SK-N-SH (cell line): ENCODE measurements around the gene ATP6V1B1. TPM values are rescaled to one million over a fixed set of nuclear protein-coding genes. Genes with fewer than 3 reads are reported as not detected.

ENCODE experiments used
- CTCF ChIA-PET: fragments of 300-600, 350-600 bp; formaldehyde crosslinking; extraction: SDS; loops from one replicate; lab custom pipeline; 2021; lab: Yijun Ruan, JAX
- POLR2A ChIA-PET: fragments of 350-600 bp; sonication (Branson Sonifier 250); formaldehyde crosslinking; extraction: SDS; loops from one replicate; lab custom pipeline; 2020; ENCODE audit warnings: antibody characterized with exemption, inconsistent platforms; lab: Yijun Ruan, JAX
- DNase-seq: peaks from one replicate; pipeline ENCODE4 v3.0.0; 2012
- H2AFZ ChIP-seq: fragments of 200-600 bp; sonication (generic); 2 replicates; pipeline ENCODE4 v1.8.1; 2016; ENCODE audit warnings: antibody characterized with exemption, mild to moderate bottlenecking, low read depth
- H3F3A ChIP-seq: fragments of 200-600 bp; sonication (generic); replicated peaks from 2 replicates; pipeline ENCODE3; 2016; ENCODE audit warnings: antibody characterized with exemption, mild to moderate bottlenecking; ENCODE audit not compliant: insufficient read depth
- H3K27ac ChIP-seq, 2 experiments: fragments of 200-500 bp in 1 of 2; fragments of 200-600 bp in 1 of 2; sonication (Bioruptor generic) in 1 of 2; sonication (generic), shearing (Covaris generic) in 1 of 2; 2 replicates each; pipeline versions ENCODE4 v1.5.1 to v1.6.1; 2014 to 2016; ENCODE audit warnings: low read depth in 2 of 2, inconsistent platforms in 1 of 2, low read length in 1 of 2, mild to moderate bottlenecking in 1 of 2, mixed read lengths in 1 of 2
- H3K27me3 ChIP-seq: fragments of 200-600 bp; sonication (generic), shearing (Covaris generic); 2 replicates; pipeline ENCODE4 v1.6.1; 2016; ENCODE audit warnings: mixed run types; ENCODE audit not compliant: insufficient read depth
- H3K36me3 ChIP-seq, 2 experiments: fragments of 200-500 bp in 1 of 2; fragments of 200-600 bp in 1 of 2; sonication (Bioruptor generic) in 1 of 2; sonication (generic) in 1 of 2; replicated peaks in 1 of 2; 2 replicates each; pipeline versions ENCODE3 to v1.5.1; 2014 to 2016; ENCODE audit warnings: low read length in 1 of 2, mild to moderate bottlenecking in 1 of 2; ENCODE audit not compliant: insufficient read depth in 2 of 2, control insufficient read depth in 1 of 2
- H3K4me1 ChIP-seq, 2 experiments: fragments of 200-500 bp in 1 of 2; fragments of 200-600 bp in 1 of 2; sonication (Bioruptor generic) in 1 of 2; sonication (generic), shearing (Covaris generic) in 1 of 2; 2 replicates each; pipeline versions ENCODE4 v1.5.1 to v1.6.1; 2014 to 2016; ENCODE audit warnings: low read depth in 1 of 2, low read length in 1 of 2, mixed run types in 1 of 2; ENCODE audit not compliant: insufficient read depth in 2 of 2, control insufficient read depth in 1 of 2
- H3K4me2 ChIP-seq: fragments of 200-600 bp; sonication (generic), shearing (Covaris generic); 2 replicates; pipeline ENCODE4 v1.6.1; 2017; ENCODE audit warnings: mixed run types
- H3K4me3 ChIP-seq, 2 experiments: fragments of 200-500 bp in 1 of 2; fragments of 200-600 bp in 1 of 2; sonication (Bioruptor generic) in 1 of 2; sonication (generic), shearing (Covaris generic) in 1 of 2; 2 replicates each; pipeline versions ENCODE4 v1.5.1 to v1.8.1; 2014 to 2016; ENCODE audit warnings: low read depth in 2 of 2, inconsistent platforms in 1 of 2, low read length in 1 of 2, mild to moderate bottlenecking in 1 of 2, mixed read lengths in 1 of 2, moderate library complexity in 1 of 2
- H3K79me2 ChIP-seq: fragments of 200-600 bp; sonication (generic); 2 replicates; pipeline ENCODE4 v1.8.1; 2017; ENCODE audit warnings: mild to moderate bottlenecking; ENCODE audit not compliant: insufficient read depth
- H3K9ac ChIP-seq: fragments of 200-600 bp; sonication (generic); 2 replicates; pipeline ENCODE4 v1.6.1; 2017; ENCODE audit warnings: mixed run types
- H3K9me2 ChIP-seq: fragments of 200-600 bp; sonication (generic); 2 replicates; pipeline ENCODE4 v1.6.1; 2017; ENCODE audit warnings: mixed run types
- H3K9me3 ChIP-seq: fragments of 200-600 bp; sonication (generic); 2 replicates; pipeline ENCODE4 v1.6.1; 2017; ENCODE audit warnings: mixed run types, mild to moderate bottlenecking, moderate library complexity
- H4K20me1 ChIP-seq: fragments of 200-600 bp; sonication (generic); 2 replicates; pipeline ENCODE4 v1.6.1; 2017; ENCODE audit warnings: mild to moderate bottlenecking, mixed run types; ENCODE audit not compliant: insufficient read depth
- CHD2 ChIP-seq: fragments of 150-350 bp; IDR thresholded peaks from 2 replicates; pipeline ENCODE4 v1.6.1; 2018; ENCODE audit warnings: low read length; ENCODE audit not compliant: partially characterized antibody
- ELF1 ChIP-seq: IDR thresholded peaks from 2 replicates; pipeline ENCODE4 v1.4.0; 2012
- EP300 ChIP-seq, 2 experiments: IDR thresholded peaks; 2 replicates each; pipeline versions ENCODE4 v1.4.0 to v1.6.1; 2012; ENCODE audit warnings: borderline replicate concordance in 1 of 2, low read depth in 1 of 2, low read length in 1 of 2
- EZH2phosphoT487 ChIP-seq: fragments of 200-600 bp; sonication (generic); IDR thresholded peaks from 2 replicates; pipeline ENCODE4 v1.6.1; 2017; ENCODE audit warnings: low read depth, mixed run types, mild to moderate bottlenecking, antibody characterized with exemption, moderate library complexity, borderline replicate concordance
- FOSL2 ChIP-seq: IDR thresholded peaks from 2 replicates; pipeline ENCODE4 v1.4.0; 2012; ENCODE audit warnings: low read depth, mild to moderate bottlenecking, moderate library complexity, borderline replicate concordance
- FOXJ3 ChIP-seq: sonication (generic); formaldehyde crosslinking; IDR thresholded peaks from 2 replicates; pipeline ENCODE4 v1.5.1; 2020; ENCODE audit warnings: mild to moderate bottlenecking, missing genetic modification reagents
- FOXM1 ChIP-seq: IDR thresholded peaks from 2 replicates; pipeline ENCODE4 v1.4.0; 2012; ENCODE audit warnings: low read depth, mild to moderate bottlenecking
- GABPA ChIP-seq: IDR thresholded peaks from 2 replicates; pipeline ENCODE4 v1.4.0; 2012; ENCODE audit warnings: low read depth, mild to moderate bottlenecking
- JUND ChIP-seq: IDR thresholded peaks from 2 replicates; pipeline ENCODE4 v1.4.0; 2012
- MEF2A ChIP-seq: IDR thresholded peaks from 2 replicates; pipeline ENCODE4 v1.4.0; 2012; ENCODE audit warnings: low read depth, borderline replicate concordance
- MXI1 ChIP-seq: IDR thresholded peaks from 2 replicates; pipeline ENCODE4 v1.6.1; 2012; ENCODE audit warnings: mild to moderate bottlenecking, low read depth, low read length, improper control_type of control experiment
- NFIC ChIP-seq: IDR thresholded peaks from 2 replicates; pipeline ENCODE4 v1.4.0; 2012; ENCODE audit warnings: borderline replicate concordance
- NRF1 ChIP-seq: IDR thresholded peaks from 2 replicates; pipeline ENCODE4 v1.6.1; 2012; ENCODE audit warnings: low read depth, mild to moderate bottlenecking, low read length
- PBX3 ChIP-seq: IDR thresholded peaks from 2 replicates; pipeline ENCODE4; 2012
- RCOR1 ChIP-seq: fragments of 150-350 bp; IDR thresholded peaks from 2 replicates; pipeline ENCODE4 v1.6.1; 2017; ENCODE audit warnings: antibody characterized with exemption, low read length
- RFX5 ChIP-seq: IDR thresholded peaks from 2 replicates; pipeline ENCODE4 v1.6.1; 2012; ENCODE audit warnings: mild to moderate bottlenecking, improper control_type of control experiment, low read length
- RXRA ChIP-seq: IDR thresholded peaks from 2 replicates; pipeline ENCODE4 v1.4.0; 2012; ENCODE audit warnings: low read depth, mild to moderate bottlenecking, borderline replicate concordance
- SIN3A ChIP-seq: IDR thresholded peaks from 2 replicates; pipeline ENCODE4 v1.6.1; 2012; ENCODE audit warnings: low read depth, mild to moderate bottlenecking, low read length, moderate library complexity, borderline replicate concordance
- SMC3 ChIP-seq: IDR thresholded peaks from 2 replicates; pipeline ENCODE4 v1.6.1; 2012; ENCODE audit warnings: low read depth, low read length, improper control_type of control experiment
- TAF1 ChIP-seq: IDR thresholded peaks from 2 replicates; pipeline ENCODE4 v1.6.1; 2012; ENCODE audit warnings: low read depth, mild to moderate bottlenecking, low read length, moderate library complexity, borderline replicate concordance
- TCF12 ChIP-seq: IDR thresholded peaks from 2 replicates; pipeline ENCODE4 v1.4.0; 2012
- TEAD4 ChIP-seq: IDR thresholded peaks from 2 replicates; pipeline ENCODE4 v1.4.0; 2012; ENCODE audit warnings: mild to moderate bottlenecking, borderline replicate concordance; ENCODE audit not compliant: insufficient read depth
- USF1 ChIP-seq: IDR thresholded peaks from 2 replicates; pipeline ENCODE4 v1.4.0; 2012; ENCODE audit warnings: low read depth, borderline replicate concordance
- ZBTB33 ChIP-seq: IDR thresholded peaks from 2 replicates; pipeline ENCODE4 v1.4.0; 2012; ENCODE audit warnings: low read depth, borderline replicate concordance
- WGBS: methylation state at CpG from one replicate; pipeline ENCODE4 v1.1.6; 2017; ENCODE audit warnings: low lambda C conversion rate; 5-methylcytosine and 5-hydroxymethylcytosine counted together
- polyA plus RNA-seq, 3 experiments: library from polyadenylated mRNA; depleted of rRNA; stranded (reverse); fragments of >200 nt; gene quantifications; 2 replicates each; pipeline ENCODE4 v1.2.3, GENCODE V29; 2012
- TF ChIP-seq, protein P1 (sequence below): fragments of 150-350 bp; IDR thresholded peaks from 2 replicates; pipeline ENCODE4 v1.6.1; 2016; ENCODE audit warnings: mild to moderate bottlenecking, low read depth, low read length
- TF ChIP-seq, protein P2 (sequence below): IDR thresholded peaks from 2 replicates; pipeline ENCODE4 v1.4.0; 2012; ENCODE audit warnings: low read depth
- TF ChIP-seq, protein P3 (sequence below): fragments of 200-600 bp; sonication (generic); IDR thresholded peaks from 2 replicates; pipeline ENCODE4 v1.6.1; 2017; ENCODE audit warnings: antibody characterized with exemption, mild to moderate bottlenecking, moderate library complexity

Gene ATP6V1B1
- polyA plus RNA-seq, 1 of the 3 experiments (the other 2 are of a cell fraction), result 4.9 TPM

- H2AFZ ChIP-seq, result 0 out of 2 replicates have a peak overlapping the region, but pooled peaks have one; percentile 59
- H3K9ac ChIP-seq, result no peak overlapping the region
- H3K36me3 ChIP-seq, result no peaks in the 10 kb centered on the region
- no peak overlapping the region for H3K4me2 ChIP-seq
- no peaks in the 10 kb centered on the region for H3K9me2 ChIP-seq
- H3K4me1 ChIP-seq, result no peaks in the 10 kb centered on the region
- POLR2A ChIA-PET, result no interaction called here
- no peaks in the 10 kb centered on the region for H3K79me2 ChIP-seq
- 37% methylated on average over 16 of the region's 16 CpGs for WGBS
- CTCF ChIA-PET, result interaction anchor here (0.6 to 15.2 kb wide), 33 partner anchors 8 to 246 kb away, joined by 3 to 211 read pairs (median 4); partner anchors contain the start of genes ATP6V1B1, CLEC4F and FIGLA
- no peaks in the 10 kb centered on the region for H3K27me3 ChIP-seq
- no peaks in the 10 kb centered on the region for H4K20me1 ChIP-seq
- H3K27ac ChIP-seq, result no peak overlapping the region
- H3F3A ChIP-seq, result no peaks in the 10 kb centered on the region
- no peaks in the 10 kb centered on the region for H3K9me3 ChIP-seq
- DNase-seq, result peak; percentile 83
- H3K4me3 ChIP-seq, result no peak overlapping the region; a peak in 1 of 4 replicates
- TF ChIP-seq PBX3, result no peak
- no peak for TF ChIP-seq GABPA
- TF ChIP-seq USF1, result no peak
- TF ChIP-seq NFIC, result no peak
- TF ChIP-seq TEAD4, result 0 out of 2 replicates have a peak, but pooled peaks have one; percentile 13
- no peak; the same call in 1 of the 2 replicates for TF ChIP-seq NRF1
- TF ChIP-seq RCOR1, result 0 out of 2 replicates have a peak, but pooled peaks have one; percentile 16
- no peak for TF ChIP-seq ZBTB33
- TF ChIP-seq, protein P1, sequence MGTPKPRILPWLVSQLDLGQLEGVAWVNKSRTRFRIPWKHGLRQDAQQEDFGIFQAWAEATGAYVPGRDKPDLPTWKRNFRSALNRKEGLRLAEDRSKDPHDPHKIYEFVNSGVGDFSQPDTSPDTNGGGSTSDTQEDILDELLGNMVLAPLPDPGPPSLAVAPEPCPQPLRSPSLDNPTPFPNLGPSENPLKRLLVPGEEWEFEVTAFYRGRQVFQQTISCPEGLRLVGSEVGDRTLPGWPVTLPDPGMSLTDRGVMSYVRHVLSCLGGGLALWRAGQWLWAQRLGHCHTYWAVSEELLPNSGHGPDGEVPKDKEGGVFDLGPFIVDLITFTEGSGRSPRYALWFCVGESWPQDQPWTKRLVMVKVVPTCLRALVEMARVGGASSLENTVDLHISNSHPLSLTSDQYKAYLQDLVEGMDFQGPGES, result no peak
- TF ChIP-seq RXRA, result no peak
- no peak for TF ChIP-seq TCF12
- peak; percentile 90 for TF ChIP-seq SMC3
- TF ChIP-seq EP300 (IDR thresholded peaks at IDR 0.05; ENCODE audit: borderline replicate concordance in 1 of 2, low read depth in 1 of 2, low read length in 1 of 2), result no peak
- no peak for TF ChIP-seq MEF2A
- peak; percentile 27 for TF ChIP-seq CHD2
- TF ChIP-seq EZH2phosphoT487, result no peak
- no peak for TF ChIP-seq FOSL2
- TF ChIP-seq ELF1, result no peak
- TF ChIP-seq TAF1, result no peak
- no peak for TF ChIP-seq JUND
- TF ChIP-seq RFX5, result no peak
- peak; percentile 45; the same call in 1 of the 2 replicates for TF ChIP-seq SIN3A
- no peak for TF ChIP-seq FOXM1
- TF ChIP-seq MXI1, result peak; percentile 59; the same call in 1 of the 2 replicates
- TF ChIP-seq, protein P2, sequence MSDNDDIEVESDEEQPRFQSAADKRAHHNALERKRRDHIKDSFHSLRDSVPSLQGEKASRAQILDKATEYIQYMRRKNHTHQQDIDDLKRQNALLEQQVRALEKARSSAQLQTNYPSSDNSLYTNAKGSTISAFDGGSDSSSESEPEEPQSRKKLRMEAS, result peak; percentile 24; the same call in 1 of the 2 replicates
- TF ChIP-seq FOXJ3 (CRISPR knock-in tag), result no peak
- TF ChIP-seq, protein P3, sequence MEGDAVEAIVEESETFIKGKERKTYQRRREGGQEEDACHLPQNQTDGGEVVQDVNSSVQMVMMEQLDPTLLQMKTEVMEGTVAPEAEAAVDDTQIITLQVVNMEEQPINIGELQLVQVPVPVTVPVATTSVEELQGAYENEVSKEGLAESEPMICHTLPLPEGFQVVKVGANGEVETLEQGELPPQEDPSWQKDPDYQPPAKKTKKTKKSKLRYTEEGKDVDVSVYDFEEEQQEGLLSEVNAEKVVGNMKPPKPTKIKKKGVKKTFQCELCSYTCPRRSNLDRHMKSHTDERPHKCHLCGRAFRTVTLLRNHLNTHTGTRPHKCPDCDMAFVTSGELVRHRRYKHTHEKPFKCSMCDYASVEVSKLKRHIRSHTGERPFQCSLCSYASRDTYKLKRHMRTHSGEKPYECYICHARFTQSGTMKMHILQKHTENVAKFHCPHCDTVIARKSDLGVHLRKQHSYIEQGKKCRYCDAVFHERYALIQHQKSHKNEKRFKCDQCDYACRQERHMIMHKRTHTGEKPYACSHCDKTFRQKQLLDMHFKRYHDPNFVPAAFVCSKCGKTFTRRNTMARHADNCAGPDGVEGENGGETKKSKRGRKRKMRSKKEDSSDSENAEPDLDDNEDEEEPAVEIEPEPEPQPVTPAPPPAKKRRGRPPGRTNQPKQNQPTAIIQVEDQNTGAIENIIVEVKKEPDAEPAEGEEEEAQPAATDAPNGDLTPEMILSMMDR, result peak; percentile 93
Measured at GRCh38 chr2:70919672-70920366, 15.9 kb upstream of the ATP6V1B1 start.
